ENCODE results near the gene ARMC2.

- TF ChIP-seq CTCF (IDR thresholded peaks at IDR 0.05) (no peak), POLR2A (IDR thresholded peaks at IDR 0.05) (no peak), POLR2AphosphoS5 (IDR thresholded peaks at IDR 0.05) (no peak)
These were observed 30.7 kb downstream of the ARMC2 start for GRCh38 chr6:108878942-108879341.
